HG02885 (cell line): ENCODE data around the gene NCOA3.
"Not testable (repeated sequence)": the region's sequence is repeated elsewhere in the genome, so short reads cannot be mapped to it uniquely, and the experiment has no call there.

Experiments used
- ATAC-seq: cut with Tn5 transposase; IDR thresholded peaks from one replicate; pipeline ENCODE4 v1.9.1; 2021; ENCODE audit warnings: mild to moderate bottlenecking; ENCODE audit not compliant: unreplicated experiment, poor library complexity

NCOA3 gene

DNA sequence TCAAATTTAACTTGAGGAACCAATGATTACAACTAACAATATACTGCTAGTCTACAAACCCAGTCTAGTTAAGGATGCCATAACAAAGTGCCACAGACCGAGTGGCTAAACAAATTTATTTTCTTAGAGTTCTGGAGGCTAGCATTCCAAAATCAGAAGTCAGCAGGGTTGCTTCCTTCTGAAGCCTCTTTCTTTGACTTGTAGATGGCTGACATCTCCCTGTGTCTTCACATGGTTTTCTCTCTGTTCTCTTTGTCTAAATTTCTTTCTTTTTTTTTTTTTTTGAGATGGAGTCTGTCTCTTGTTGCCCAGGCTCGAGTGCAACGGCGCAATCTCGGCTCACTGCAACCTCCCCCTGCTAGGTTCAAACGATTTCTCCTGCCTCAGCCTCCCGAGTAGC, 56.1 kb downstream of the NCOA3 start:
- ATAC-seq = no peak

DNA sequence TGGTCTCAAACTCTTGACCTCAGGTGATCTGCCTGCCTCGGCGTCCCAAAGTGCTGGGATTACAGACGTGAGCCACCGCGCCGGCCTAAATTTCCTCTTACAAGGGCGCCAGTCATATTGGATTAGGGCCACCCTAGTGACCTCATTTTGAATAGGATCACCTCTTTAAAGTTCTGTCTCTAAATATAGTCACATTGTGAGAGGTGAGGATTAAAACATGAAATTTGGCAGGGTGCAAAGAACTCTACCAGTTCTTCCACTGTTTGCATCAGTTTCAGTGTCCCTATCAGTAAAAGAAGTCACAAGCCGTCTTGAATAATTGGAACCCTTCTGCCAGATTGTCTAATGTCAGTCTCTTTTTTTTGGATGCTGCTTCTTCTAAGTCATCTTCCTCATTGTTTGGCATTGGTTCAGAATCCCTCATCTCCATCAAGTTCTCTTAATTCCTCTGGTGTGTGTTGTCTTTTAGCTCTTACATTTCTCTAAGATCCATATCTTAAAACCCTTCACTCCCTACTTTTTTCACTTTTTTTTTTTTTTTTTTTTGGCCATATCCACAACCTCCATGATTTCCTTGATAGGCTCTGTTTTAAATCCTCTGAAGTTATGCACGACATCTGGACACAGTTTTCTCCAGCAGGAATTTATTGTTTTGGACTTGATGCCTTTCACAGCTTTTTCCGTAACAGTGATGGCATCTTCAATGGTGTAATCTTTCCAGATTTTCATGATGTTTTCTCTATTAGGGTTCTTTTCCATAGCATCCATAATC, 56.8 kb downstream of the NCOA3 start:
- ATAC-seq = no peak

DNA sequence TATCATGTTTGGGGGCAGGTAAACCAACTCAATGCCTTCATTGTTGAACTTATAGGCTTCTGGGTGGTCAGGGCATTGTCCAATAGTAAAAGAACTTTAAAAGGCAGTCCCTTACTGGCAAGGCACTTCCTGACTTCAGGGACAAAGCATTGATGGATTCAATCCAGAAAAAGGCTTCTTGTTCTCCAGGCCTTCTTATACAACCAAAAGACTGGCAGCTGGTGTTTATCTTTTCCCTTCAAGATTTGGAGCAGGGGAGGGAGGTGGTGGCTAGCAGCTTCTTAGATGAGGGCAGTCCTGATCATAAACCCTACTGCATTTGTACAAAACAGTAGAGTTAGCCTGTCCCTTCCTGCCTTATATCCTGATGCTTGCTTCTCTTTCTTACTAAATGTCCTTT, 57.5 kb downstream of the NCOA3 start:
- ATAC-seq = no peak

DNA sequence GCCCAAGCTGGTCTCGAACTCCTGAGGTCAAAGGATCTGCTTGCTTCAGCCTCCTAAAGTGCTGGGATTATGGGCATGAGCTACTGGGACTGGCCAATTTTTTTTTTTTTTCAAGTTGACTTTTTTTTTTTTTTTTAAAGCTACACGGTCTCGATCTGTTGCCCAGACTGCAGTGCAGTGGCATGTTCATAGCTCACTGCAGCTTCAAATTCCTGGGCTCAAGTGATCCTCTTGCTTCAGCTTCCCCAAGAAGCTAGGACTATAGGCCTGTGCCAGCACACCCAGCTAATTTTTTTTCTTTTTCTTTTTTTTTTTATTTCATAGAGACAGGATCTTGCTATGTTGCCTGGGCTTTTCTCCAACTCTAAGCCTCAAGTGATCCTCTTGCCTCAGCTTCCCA, 59.5 kb downstream of the NCOA3 start:
- ATAC-seq = no peak

DNA sequence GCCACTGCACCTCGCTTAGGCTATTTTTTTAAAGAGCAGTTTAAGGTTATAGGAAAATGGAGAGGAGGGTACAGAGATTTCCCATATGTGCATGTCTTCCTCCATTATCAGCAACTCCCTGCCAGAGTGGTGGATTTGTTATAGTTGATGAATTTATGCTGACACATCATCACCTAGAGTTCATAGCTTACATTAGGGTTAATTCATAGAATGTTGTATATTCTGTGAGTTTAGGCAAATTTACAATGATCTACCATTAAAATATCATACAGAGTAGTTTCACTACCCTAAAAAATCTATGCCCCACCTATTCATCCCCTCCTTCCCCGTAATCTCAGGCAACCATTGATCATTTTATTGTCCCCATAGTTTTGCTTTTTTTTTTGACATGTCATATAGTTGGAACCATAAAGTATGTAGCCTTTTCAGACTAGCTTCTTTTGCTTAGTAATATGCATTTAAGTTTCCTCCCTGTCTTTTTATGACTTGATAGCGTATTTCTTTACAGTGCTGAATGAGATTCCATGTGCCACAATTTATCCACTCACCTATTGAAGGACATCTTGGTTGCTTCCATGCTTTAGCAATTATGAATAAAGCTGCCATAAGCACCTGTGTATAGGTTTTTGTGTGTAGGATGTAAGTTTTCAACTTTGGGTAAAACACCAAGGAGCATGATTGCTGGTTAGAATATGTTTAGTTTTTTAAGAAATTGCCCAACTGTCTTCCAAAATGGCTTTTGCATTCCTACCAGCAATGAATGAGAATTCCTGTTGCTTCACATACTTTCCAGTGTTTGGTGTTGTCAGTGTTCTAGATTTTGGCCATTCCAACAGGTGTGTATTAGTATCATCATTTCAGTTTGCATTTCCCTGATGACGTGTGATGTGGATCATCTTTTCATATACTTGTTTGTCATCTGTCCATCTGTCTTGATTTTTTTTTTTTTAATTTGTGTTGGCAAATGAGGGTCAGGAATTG, 60.2 kb downstream of the NCOA3 start:
- no peak for ATAC-seq

DNA sequence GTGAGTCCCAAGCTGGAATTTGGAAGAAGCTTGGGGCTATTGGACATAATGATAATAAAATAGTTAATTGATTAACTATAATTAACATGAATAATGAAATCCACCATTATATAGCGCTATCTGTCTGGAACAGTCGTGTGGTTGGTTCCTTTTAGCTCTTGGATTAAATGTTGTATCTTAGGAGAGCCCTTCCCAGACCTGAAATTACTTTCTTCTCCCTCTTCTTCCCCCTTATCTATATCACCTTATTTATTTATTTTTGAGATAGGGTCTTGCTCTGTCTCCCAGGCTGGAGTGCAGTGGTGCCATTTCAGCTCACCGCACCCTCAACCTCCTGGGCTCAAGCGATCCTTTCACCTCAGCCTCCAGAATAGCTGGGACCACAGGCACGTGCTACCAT, 64.6 kb downstream of the NCOA3 start:
- ATAC-seq = no peak

DNA sequence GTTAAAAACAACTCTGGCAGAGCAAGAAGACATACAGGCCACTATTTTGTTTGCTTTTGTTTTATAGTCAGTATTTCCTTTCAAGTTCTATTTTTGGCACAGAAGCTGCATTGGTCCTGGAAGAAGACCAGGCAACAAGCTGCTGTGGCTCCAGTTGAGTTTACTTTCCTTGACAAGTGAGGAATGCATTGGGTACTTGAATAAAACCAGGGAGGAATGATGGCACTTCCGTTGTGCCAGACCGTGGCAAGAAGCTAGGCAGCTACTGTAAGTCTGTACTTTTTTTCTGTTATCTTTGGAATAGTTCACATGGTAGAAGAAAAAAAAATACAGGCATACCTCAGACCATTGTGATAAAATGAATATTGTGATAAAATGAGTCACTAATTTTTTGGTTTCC, 66.3 kb downstream of the NCOA3 start:
- ATAC-seq = no peak

DNA sequence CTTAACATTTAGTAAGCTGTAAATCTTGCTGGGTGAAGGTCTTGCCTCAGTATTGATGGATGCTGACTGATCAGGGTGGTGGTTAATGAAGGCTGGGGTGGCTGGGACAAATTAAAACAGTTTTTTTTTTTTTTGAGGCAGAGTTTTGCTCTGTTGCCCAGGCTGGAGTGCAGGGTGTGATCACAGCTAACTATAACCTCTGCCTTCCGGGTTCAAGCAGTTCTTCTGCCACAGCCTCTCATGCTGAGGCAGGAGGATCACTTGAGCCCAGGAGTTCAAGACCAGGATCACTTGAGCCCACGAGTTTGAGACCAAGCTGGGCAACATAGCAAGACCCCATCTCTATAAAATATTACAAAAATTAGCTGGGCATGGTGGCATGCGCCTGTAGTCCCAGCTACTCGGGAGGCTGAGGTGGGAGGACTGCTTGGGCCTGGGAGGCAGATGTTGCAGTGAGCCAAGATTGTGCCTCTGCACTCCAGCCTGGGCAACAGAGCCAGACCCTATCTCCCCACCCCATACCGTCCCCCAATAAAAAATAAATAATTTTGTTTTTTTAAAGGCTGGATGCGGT, 67.2 kb downstream of the NCOA3 start:
- ATAC-seq = no peak

DNA sequence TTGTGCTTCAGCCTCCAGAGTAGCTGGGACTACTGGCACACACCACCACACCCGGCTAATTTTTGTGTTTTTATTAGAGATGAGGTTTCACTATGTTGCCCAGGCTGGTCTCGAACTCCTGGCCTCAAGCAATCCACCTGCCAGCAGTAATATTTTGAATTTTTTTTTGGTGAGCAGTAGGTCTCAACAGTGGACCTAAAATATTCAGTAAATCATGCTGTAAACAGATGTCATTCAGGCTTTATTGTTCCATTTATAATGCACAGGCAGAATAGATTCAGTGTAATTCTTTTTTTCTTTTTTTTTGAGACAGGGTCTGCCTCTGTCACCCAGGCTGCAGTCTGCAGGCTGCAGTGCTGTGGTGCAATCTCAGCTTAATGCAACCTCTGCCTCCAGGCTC, 69.7 kb downstream of the NCOA3 start:
- ATAC-seq = no peak

DNA sequence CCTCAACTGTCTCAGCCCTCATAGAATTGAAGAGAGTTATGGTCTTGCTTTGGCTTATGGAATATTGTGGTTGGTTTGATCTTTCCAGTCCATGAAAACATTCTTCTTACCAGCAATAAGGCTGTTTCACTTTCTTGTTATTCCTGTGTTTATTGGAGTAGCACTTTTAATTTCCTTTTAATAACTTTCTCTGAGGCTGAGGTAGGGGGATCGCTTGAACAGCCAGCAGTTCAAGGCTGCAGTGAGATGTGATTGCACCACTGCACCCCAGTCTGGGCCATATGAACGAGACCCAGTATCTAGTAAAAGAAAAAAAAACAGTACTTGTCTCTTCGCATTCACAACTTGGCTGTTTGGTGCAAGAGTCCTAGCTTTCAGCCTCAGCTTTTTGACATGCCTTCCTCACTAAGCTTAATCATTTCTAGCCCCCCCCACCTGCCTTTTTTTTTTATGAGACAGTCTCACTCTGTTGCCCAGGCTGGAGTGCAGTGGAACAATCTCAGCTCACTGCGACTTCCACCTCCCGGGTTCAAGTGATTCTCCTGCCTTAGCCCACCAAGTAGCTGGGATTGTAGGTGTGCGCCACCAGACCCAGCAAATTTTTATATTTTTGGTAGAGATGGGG, 70.5 kb downstream of the NCOA3 start:
- ATAC-seq = no peak

DNA sequence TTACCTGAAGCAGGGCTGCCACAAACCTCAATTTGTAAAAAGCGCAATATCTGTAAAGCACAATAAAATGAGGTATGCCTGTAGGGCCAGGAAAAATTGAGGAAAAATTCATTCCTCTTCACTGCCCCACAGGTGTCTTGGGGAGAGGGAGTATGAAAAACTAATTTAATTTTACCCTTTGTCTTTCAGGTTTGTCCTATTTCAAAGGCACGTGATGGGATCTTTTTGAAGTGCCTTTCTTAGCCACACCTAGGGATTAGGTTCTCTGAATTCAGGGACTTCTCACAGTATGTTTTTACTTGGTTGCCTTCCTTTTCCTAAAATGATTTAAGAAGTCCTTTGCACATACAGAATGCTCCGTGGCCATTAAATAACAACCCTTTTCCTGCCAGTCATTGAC, 71.9 kb downstream of the NCOA3 start:
- ATAC-seq = no peak

DNA sequence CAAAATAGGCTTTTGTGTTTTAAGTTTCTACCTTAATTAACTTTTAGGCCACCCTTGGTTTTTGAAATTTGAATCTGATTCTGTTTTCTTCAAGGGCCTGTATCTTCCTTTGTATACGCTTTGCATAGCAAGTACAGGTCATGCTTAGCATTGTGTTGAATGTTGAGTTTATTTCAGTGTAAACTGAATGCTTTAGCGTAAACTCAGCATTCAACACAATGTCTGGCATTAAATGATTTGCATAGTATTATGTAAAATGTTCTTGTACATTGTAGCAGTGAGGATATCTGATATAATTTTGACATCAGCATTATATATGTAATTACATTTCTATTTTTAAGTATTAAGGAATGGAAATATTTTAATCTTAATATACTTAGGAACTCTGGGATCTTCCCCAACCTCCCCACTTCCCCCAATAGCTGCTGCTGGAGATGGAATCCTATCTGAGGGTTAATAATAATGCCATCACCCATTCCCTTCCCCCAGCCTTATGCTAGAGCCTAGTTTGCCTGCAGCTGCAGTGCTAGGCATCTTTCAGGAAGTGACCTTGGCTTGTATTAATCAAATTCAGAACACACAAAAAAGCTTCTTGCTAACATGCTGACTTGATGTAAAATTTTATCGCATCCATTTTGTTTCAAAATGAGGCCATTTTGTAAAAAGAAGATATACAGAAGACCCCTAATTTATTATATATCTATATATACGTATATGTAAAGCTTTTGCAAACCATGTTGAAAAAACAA, 73.1 kb downstream of the NCOA3 start:
- ATAC-seq = no peak

DNA sequence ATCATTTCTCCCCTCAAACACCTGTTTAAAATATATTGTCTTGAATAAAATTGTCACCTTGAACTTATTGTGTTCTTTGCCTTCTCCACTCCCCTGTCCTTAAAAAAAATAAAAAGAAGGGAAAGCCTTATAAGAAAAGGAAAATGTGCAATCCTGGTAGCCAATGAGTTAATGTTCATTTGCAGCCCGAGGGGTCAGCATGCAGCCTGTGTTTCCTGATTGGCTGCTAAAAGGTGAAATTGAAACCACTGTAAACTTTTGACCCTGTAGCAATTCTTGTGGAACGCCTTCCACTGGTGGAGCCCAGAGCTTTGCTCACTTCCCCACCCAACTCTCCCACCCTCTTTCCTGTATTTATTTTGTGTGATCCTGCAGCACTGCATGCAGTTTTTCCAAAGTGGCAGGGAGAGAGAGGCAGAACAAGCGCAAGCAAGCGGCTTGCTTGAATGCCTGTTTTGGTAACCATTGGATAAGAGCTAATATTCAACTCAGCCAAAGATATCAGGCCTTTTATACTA, 74.9 kb downstream of the NCOA3 start:
- ATAC-seq = peak; percentile 58

DNA sequence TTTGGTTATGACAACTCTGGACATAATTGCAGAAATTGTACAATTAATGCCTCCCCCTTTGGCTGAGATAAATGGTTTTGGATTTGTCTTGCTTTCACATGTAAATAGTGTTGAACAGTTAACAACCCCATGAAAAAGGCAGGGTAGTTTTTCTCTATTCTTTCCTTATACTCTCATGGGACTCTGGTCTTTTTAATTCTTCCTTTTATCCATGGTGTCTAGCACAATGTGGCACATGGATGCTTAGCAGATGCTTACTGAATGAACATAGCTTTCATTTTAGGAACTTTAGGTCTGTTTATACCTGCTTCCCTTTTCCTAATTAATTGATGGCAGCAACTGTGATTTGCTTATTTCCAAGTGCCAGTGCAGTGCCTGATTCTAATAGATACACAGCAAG, 75.6 kb downstream of the NCOA3 start:
- no peak for ATAC-seq

DNA sequence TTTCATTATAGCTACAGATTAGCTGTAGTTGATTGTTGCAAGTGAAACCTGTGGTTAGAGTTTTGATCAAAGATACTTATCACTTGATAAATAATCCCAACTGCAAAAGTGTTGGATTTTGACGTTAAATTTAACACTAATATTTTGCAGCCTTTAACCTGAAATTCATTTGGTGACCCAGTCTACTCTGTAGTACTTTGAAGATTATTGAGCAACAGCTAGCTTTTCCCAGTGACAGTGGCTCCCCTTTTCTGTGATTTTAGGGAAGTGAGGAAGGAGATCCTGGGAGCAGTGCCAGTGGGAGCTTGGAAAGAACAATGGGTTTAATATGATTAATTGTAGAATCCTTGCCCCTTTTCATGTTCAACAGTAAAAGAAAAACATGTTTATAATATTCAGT, 76.9 kb downstream of the NCOA3 start:
- ATAC-seq = no peak

DNA sequence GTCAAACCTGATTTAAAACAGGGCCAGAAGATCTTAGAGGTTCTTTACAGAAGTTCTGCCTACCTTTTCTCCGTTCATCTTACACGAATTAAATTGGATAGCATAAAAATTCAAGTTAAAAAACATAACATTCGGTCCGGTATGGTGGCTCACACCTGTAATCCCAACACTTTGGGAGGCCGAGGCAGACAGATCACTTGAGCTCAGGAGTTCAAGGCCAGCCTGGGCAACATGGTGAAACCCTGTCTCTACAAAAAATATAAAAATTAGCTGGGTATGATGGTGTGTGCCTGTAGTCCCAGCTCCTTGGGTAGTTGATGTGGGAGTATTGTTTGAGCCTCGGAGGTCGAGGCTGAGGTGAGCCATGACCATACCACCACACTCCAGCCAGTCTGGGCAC, 79.0 kb downstream of the NCOA3 start:
- ATAC-seq = not testable (repeated sequence)

DNA sequence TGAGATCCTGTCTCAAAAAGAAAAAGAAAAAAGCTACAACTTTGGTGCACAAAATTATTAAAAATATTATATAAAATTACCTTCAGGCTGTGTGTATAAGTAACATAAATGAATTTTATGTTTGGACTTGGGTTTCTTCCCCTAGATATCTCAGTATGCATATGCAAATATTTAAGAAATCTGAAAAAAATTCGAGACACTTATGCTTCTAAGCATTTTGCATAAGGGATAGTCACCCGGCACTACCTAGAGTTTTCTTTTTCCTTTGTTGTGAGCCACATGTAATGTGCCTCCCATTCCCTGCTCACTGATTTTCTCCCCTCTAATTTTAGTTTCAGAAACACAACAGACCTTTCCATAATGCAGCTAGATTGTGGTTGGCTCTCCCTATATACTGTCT, 79.4 kb downstream of the NCOA3 start:
- ATAC-seq = no peak

DNA sequence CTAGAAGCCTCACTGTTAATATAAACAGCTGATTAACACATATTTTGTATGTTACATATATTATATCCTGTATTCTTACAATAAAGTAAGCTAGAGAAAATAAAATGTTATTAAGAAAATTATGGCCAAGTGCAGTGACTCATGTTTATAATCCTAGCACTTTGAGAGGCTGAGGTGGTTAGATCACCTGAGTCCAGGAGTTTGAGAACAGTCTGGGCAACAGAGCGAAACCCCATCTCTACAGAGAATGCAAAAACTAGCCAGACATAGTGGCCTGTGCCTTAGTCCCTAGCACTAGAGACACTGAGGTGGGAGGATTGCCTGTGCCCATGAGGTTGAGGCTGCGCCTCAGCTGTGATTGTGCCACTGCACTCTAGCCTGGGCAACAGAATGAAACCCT, 81.9 kb downstream of the NCOA3 start:
- no peak for ATAC-seq

DNA sequence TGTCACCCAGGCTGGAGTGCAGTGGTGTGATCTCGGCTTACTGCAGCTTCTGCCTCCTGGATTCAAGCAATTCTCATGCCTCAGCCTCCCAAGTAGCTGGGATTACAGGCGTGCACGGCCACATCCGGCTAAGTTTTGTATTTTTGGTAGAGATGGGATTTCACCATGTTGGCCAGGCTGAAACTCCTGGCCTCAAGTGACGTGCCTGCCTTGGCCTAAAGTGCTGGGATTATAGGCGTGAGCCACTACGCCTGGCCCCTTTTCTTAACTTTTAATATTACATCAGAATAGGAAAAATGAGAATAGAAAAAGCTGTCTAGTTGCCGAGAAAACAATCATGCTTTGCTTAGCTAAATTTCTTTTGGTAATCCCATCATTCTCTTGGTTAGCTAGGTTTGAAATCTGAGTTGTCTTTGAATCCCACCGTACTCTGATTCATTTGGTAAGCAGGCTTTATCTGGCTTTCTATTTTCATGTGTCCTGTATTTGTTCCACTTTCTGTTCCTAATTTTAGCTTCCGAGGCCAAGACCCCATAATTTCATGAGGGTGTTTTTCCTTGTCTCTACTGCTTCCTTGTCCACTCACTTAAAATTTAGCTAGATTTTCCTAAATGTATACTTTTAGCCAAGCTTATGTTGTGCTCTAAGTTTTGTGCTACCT, 83.5 kb downstream of the NCOA3 start:
- no peak for ATAC-seq
